Activated CD4-positive, alpha-beta memory T cell treated with anti-CD3 and anti-CD28 coated beads, Interleukin-2, amount 10 ng/mL, durations not matched to agents 7 days and 5 days (primary cell): ENCODE data around the gene RYR3. TPM values are rescaled to one million over a fixed set of nuclear protein-coding genes. Genes with fewer than 3 reads are reported as not detected.

Experiments
- CTCF ChIA-PET: fragments of 350-600 bp; sonication (Branson Sonifier 250); formaldehyde crosslinking; loops from one replicate; lab custom pipeline; 2021; ENCODE audit warnings: antibody characterized with exemption, inconsistent platforms; lab: Charles Lee
- POLR2A ChIA-PET: fragments of 350-600 bp; sonication (Branson Sonifier 250); formaldehyde crosslinking; loops from one replicate; lab custom pipeline; 2021; ENCODE audit warnings: antibody characterized with exemption; lab: Charles Lee
- DNase-seq: peaks from one replicate; pipeline ENCODE4 v3.0.0-alpha.2; 2020
- H3K27ac Mint-ChIP-seq: one replicate; pipeline ENCODE4 v1.8.0; 2021; ENCODE audit warnings: mild to moderate bottlenecking, mixed read lengths
- H3K27me3 Mint-ChIP-seq: one replicate; pipeline ENCODE4 v1.8.0; 2021; ENCODE audit warnings: mixed read lengths
- H3K36me3 Mint-ChIP-seq: one replicate; pipeline ENCODE4 v1.8.0; 2021; ENCODE audit warnings: low read depth, mixed read lengths
- H3K4me1 Mint-ChIP-seq: one replicate; pipeline ENCODE4 v1.8.0; 2021; ENCODE audit warnings: mixed read lengths
- H3K4me3 Mint-ChIP-seq: one replicate; pipeline ENCODE4 v1.8.0; 2021; ENCODE audit warnings: mild to moderate bottlenecking, mixed read lengths
- H3K9me3 Mint-ChIP-seq: one replicate; pipeline ENCODE4 v1.8.0; 2021; ENCODE audit warnings: mixed read lengths
- total RNA-seq, 2 experiments: library from RNA; stranded (reverse); gene quantifications; one replicate each; pipeline ENCODE4 v1.2.3, GENCODE V29; 2021

RYR3 gene
- total RNA-seq, 2 experiments from 2014 or later: not detected

- H3K9me3 Mint-ChIP-seq: no peaks in the 10 kb centered on the region
- no peak overlapping the region for H3K27ac Mint-ChIP-seq
- H3K36me3 Mint-ChIP-seq: no peaks in the 10 kb centered on the region
- no peak overlapping the region for H3K4me3 Mint-ChIP-seq
- no peak for DNase-seq
- POLR2A ChIA-PET: no interaction called here
- H3K4me1 Mint-ChIP-seq: no peaks in the 10 kb centered on the region
- CTCF ChIA-PET: no interaction called here
- H3K27me3 Mint-ChIP-seq: no peaks in the 10 kb centered on the region
Observed at GRCh38 chr15:33526532-33526931, 215.8 kb downstream of the RYR3 start.

GRCh38 chr15:33533197-33533596 lies 222.4 kb downstream of the RYR3 start:
- DNase-seq: no peak
- no peaks in the 10 kb centered on the region for H3K9me3 Mint-ChIP-seq
- H3K4me1 Mint-ChIP-seq: no peaks in the 10 kb centered on the region
- H3K27me3 Mint-ChIP-seq: no peaks in the 10 kb centered on the region
- ChIA-PET POLR2A (no interaction called here), CTCF (no interaction called here)
- no peaks in the 10 kb centered on the region for H3K36me3 Mint-ChIP-seq
- H3K4me3 Mint-ChIP-seq: no peak overlapping the region
- no peak overlapping the region for H3K27ac Mint-ChIP-seq

- H3K27me3 Mint-ChIP-seq: no peaks in the 10 kb centered on the region
- CTCF ChIA-PET: no interaction called here
- no peaks in the 10 kb centered on the region for H3K9me3 Mint-ChIP-seq
- POLR2A ChIA-PET: no interaction called here
- H3K4me3 Mint-ChIP-seq: no peak overlapping the region
- H3K27ac Mint-ChIP-seq: no peak overlapping the region
- no peaks in the 10 kb centered on the region for H3K4me1 Mint-ChIP-seq
- no peak for DNase-seq
- H3K36me3 Mint-ChIP-seq: no peaks in the 10 kb centered on the region
Observed at GRCh38 chr15:33534642-33535041, 223.9 kb downstream of the RYR3 start.

- Mint-ChIP-seq H3K27ac (no peak overlapping the region), H3K9me3 (no peaks in the 10 kb centered on the region)
- CTCF ChIA-PET: no interaction called here
Observed at GRCh38 chr15:33535135-33535534, 224.4 kb downstream of the RYR3 start.

GRCh38 chr15:33539825-33540573 lies 229.2 kb downstream of the RYR3 start:
- Mint-ChIP-seq H3K27me3 (no peaks in the 10 kb centered on the region), H3K4me1 (no peaks in the 10 kb centered on the region), H3K36me3 (no peaks in the 10 kb centered on the region), H3K9me3 (no peaks in the 10 kb centered on the region), H3K4me3 (no peak overlapping the region), H3K27ac (no peak overlapping the region)
- ChIA-PET POLR2A (no interaction called here), CTCF (no interaction called here)
- DNase-seq: no peak

More at GRCh38 chr15:33535135-33535534, 224.4 kb downstream of the RYR3 start:
- Mint-ChIP-seq H3K4me1 (no peaks in the 10 kb centered on the region), H3K4me3 (no peak overlapping the region), H3K36me3 (no peaks in the 10 kb centered on the region), H3K27me3 (no peaks in the 10 kb centered on the region)
- DNase-seq: no peak
- POLR2A ChIA-PET: no interaction called here

GRCh38 chr15:33543957-33544356 lies 233.2 kb downstream of the RYR3 start:
- Mint-ChIP-seq H3K4me1 (no peaks in the 10 kb centered on the region), H3K27ac (no peak overlapping the region), H3K36me3 (no peaks in the 10 kb centered on the region), H3K27me3 (no peaks in the 10 kb centered on the region), H3K4me3 (no peak overlapping the region), H3K9me3 (no peaks in the 10 kb centered on the region)
- CTCF ChIA-PET: no interaction called here
- POLR2A ChIA-PET: no interaction called here
- no peak for DNase-seq

- H3K4me1 Mint-ChIP-seq: no peaks in the 10 kb centered on the region
- H3K27me3 Mint-ChIP-seq: no peaks in the 10 kb centered on the region
- CTCF ChIA-PET: no interaction called here
- no peaks in the 10 kb centered on the region for H3K36me3 Mint-ChIP-seq
- H3K27ac Mint-ChIP-seq: no peak overlapping the region
- no peak for DNase-seq
- H3K4me3 Mint-ChIP-seq: no peak overlapping the region
- POLR2A ChIA-PET: no interaction called here
- no peaks in the 10 kb centered on the region for H3K9me3 Mint-ChIP-seq
Observed at GRCh38 chr15:33545866-33546265, 235.1 kb downstream of the RYR3 start.

- DNase-seq: no peak
- CTCF ChIA-PET: no interaction called here
- no peaks in the 10 kb centered on the region for H3K27me3 Mint-ChIP-seq
- H3K4me1 Mint-ChIP-seq: no peaks in the 10 kb centered on the region
- POLR2A ChIA-PET: no interaction called here
- H3K36me3 Mint-ChIP-seq: no peaks in the 10 kb centered on the region
- H3K4me3 Mint-ChIP-seq: no peak overlapping the region
- no peaks in the 10 kb centered on the region for H3K9me3 Mint-ChIP-seq
- H3K27ac Mint-ChIP-seq: no peak overlapping the region
Observed at GRCh38 chr15:33547876-33548275, 237.1 kb downstream of the RYR3 start.

GRCh38 chr15:33551860-33552259 lies 241.1 kb downstream of the RYR3 start:
- DNase-seq: no peak
- no peaks in the 10 kb centered on the region for H3K27me3 Mint-ChIP-seq
- no peaks in the 10 kb centered on the region for H3K4me1 Mint-ChIP-seq
- no peaks in the 10 kb centered on the region for H3K36me3 Mint-ChIP-seq
- CTCF ChIA-PET: no interaction called here
- no peak overlapping the region for H3K4me3 Mint-ChIP-seq
- peaks cover 2% of the 10 kb centered on the region for H3K9me3 Mint-ChIP-seq
- POLR2A ChIA-PET: no interaction called here
- no peak overlapping the region for H3K27ac Mint-ChIP-seq

GRCh38 chr15:33553157-33553556 lies 242.4 kb downstream of the RYR3 start:
- no peak overlapping the region for H3K4me3 Mint-ChIP-seq
- H3K36me3 Mint-ChIP-seq: no peaks in the 10 kb centered on the region
- POLR2A ChIA-PET: no interaction called here
- peaks cover 4% of the 10 kb centered on the region for H3K9me3 Mint-ChIP-seq
- no peaks in the 10 kb centered on the region for H3K4me1 Mint-ChIP-seq
- no peak for DNase-seq
- CTCF ChIA-PET: no interaction called here
- H3K27ac Mint-ChIP-seq: no peak overlapping the region
- H3K27me3 Mint-ChIP-seq: no peaks in the 10 kb centered on the region

- POLR2A ChIA-PET: no interaction called here
- Mint-ChIP-seq H3K4me1 (no peaks in the 10 kb centered on the region), H3K36me3 (no peaks in the 10 kb centered on the region), H3K4me3 (no peak overlapping the region), H3K27me3 (no peaks in the 10 kb centered on the region), H3K9me3 (peaks cover 6% of the 10 kb centered on the region), H3K27ac (no peak overlapping the region)
- DNase-seq: no peak
- CTCF ChIA-PET: no interaction called here
Observed at GRCh38 chr15:33559207-33559890, 248.6 kb downstream of the RYR3 start.

- no peaks in the 10 kb centered on the region for H3K36me3 Mint-ChIP-seq
- ChIA-PET POLR2A (no interaction called here), CTCF (no interaction called here)
- no peaks in the 10 kb centered on the region for H3K4me1 Mint-ChIP-seq
- no peaks in the 10 kb centered on the region for H3K27me3 Mint-ChIP-seq
- H3K27ac Mint-ChIP-seq: no peak overlapping the region
- DNase-seq: no peak
- H3K4me3 Mint-ChIP-seq: no peak overlapping the region
- peaks cover 12% of the 10 kb centered on the region for H3K9me3 Mint-ChIP-seq
Observed at GRCh38 chr15:33561407-33561806, 250.6 kb downstream of the RYR3 start.

GRCh38 chr15:33561967-33562366 lies 251.2 kb downstream of the RYR3 start:
- Mint-ChIP-seq H3K27ac (no peak overlapping the region), H3K27me3 (no peaks in the 10 kb centered on the region), H3K9me3 (peaks cover 10% of the 10 kb centered on the region), H3K4me1 (no peaks in the 10 kb centered on the region), H3K36me3 (no peaks in the 10 kb centered on the region), H3K4me3 (no peak overlapping the region)
- no peak for DNase-seq
- ChIA-PET CTCF (no interaction called here), POLR2A (no interaction called here)

GRCh38 chr15:33565094-33565493 lies 254.3 kb downstream of the RYR3 start:
- peaks cover 8% of the 10 kb centered on the region for H3K9me3 Mint-ChIP-seq
- no peaks in the 10 kb centered on the region for H3K27me3 Mint-ChIP-seq
- no peak for DNase-seq
- no peaks in the 10 kb centered on the region for H3K4me1 Mint-ChIP-seq
- POLR2A ChIA-PET: no interaction called here
- H3K36me3 Mint-ChIP-seq: no peaks in the 10 kb centered on the region
- CTCF ChIA-PET: no interaction called here
- H3K27ac Mint-ChIP-seq: no peak overlapping the region
- no peak overlapping the region for H3K4me3 Mint-ChIP-seq
